SHP77 treated with DMSO at 0.1 percent for 48 hours (cell line): ENCODE measurements around the gene SCFD2.

ENCODE experiments used
- DNase-seq: peaks from one replicate; lab custom pipeline; 2025; lab: John Stamatoyannopoulos, UW

SCFD2 gene

DNA sequence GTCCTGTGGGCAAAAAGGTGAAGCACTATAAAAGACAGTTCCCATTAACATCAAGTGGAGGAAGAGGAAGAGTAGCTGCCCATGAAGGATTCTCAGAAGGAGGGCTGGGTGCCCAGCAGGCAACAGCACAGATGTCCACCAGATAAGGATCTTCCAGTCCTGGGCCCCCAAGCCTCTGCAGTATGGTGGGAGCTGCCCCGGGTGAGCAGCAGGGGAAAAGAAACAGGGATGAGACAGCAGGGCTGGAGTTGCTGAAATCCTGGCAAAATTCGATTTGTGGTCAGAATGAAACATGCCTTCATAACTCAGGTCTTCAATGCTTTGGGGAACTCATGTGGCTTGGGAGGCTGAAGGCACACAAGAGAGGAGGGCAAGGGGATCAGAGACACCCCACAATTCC, 409.2 kb downstream of the SCFD2 start:
- no peak for DNase-seq

- peak; percentile 38 for DNase-seq
Measured at GRCh38 chr4:52954560-52955170, 411.2 kb downstream of the SCFD2 start.

GRCh38 chr4:52952540-52952939, 413.3 kb downstream of the SCFD2 start:
- no peak for DNase-seq

DNA sequence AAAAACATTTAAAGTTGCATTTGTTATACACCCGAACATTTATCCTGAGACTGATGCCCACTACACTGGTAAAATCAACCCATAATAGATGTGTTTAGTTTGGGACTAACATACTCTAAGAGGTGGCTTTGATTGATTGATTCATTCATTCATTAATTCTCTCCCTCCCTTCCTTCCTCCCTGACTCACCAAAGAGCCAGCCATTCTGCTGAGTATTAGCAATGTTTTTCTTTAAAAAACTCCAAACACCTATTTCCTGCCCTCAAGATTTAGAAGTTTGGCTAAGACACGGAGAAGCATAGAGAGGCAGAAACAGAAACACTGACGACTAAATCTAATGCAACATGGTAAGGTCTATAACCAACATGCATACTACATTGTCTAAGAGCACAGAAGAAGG, 414.8 kb downstream of the SCFD2 start:
- no peak for DNase-seq

- DNase-seq = no peak
Measured at GRCh38 chr4:52950226-52950625, 415.6 kb downstream of the SCFD2 start.

DNA sequence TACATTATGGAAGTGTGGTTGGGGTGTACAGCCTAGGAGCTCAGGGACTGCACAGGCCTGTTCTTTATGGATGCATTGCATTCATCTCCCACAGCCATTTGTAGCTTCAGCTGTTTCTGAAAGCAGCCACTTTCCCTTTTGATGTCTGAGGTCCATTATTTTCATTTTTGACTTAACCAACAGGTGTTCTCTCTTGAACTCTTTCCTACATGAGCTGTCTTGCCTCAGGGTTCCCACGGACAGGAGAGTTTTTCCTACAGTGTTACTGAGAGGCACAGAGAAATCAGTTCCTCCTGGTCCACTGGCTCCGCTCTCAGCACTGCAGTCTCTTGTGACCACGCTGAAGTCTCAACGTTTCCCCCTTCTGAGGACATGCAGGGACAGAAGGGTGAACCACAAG, 416.5 kb downstream of the SCFD2 start:
- no peak for DNase-seq

- DNase-seq = no peak
Measured at GRCh38 chr4:52948057-52948423, 417.8 kb downstream of the SCFD2 start.

GRCh38 chr4:52947401-52948056, 418.3 kb downstream of the SCFD2 start:
- DNase-seq = no peak

GRCh38 chr4:52946855-52947254, 419.0 kb downstream of the SCFD2 start:
- no peak for DNase-seq

DNA sequence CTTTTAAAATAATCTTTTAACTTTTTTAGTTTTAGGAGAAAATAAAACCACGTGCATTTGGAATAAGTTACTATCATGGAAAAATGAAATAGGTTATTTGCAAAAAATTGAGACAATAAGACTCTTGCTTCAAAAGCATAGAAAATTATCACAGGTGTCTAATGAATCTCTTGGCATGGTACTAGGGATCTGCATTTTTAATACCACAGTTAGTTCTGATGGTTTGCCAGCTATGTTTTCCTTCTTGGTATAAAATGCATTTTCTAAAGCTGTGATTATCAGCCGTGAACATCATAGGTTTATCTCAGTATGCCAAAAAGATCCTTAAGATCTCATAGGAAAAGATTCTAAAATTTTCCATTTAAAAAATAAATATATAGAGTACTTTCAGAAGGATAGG, 419.9 kb downstream of the SCFD2 start:
- DNase-seq = no peak

DNA sequence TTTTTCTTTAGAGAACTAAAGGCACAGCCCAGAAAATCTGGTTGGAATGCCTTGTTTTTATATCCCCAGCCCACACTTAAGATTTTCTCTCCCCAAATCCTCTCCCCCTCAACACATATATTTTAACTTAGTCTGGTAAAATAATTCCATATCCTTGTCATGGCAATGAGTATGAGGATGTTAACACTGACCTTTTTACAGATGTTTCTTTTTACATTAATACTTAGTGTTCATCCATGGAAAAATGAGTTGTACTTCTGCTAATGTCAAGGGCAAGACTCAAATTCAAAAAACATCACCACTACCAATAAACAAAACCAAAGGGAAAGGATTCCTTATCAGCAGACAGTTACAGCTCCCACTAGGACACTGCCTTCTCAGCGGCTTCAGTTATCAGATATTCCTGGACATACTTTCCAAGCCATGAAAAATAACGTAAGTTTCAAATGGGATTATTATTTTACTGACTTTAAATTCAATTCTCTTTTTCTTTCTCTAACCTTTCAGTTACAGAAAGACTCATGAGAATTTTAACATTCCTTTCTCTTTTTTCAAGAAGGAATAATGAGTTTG, 420.4 kb downstream of the SCFD2 start:
- no peak for DNase-seq

DNA sequence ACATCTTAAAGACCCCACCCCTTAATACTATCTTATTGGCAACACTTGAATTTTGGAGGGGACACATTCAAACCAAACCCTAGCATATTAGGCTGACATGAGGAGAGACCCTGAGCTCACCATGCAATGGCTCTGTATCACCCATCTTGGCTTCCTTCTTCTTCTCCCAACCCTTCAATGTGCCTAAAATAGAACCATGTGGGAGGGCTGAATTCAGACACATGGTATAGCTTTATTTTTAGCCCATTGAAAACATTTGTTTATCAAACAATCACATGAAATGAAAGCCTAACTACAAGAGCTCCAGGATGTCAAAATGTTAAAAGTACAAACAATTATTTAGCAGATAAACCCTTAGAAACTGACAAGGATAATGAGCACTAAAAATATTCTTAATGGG, 422.2 kb downstream of the SCFD2 start:
- no peak for DNase-seq

GRCh38 chr4:52942936-52943335, 422.9 kb downstream of the SCFD2 start:
- no peak for DNase-seq

GRCh38 chr4:52941450-52941849, 424.4 kb downstream of the SCFD2 start:
- no peak for DNase-seq

DNA sequence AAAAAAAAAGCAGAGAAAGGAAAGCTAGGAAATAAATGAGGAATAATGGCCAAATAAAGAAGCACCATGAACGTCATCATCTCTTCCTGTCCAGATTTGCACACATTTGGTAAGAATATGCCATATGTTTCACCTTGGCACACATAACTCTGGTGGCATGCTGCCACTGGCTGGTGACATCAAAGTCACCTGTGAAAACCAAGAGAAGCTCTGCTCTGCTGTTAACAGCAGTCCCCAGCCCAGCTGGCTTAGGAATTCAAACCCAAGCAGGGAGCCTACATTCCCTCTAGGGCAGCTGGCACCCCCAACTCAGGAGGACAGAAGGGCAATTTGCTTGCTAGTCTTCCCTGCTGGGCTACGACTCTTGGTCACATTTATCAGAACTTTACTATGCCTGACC, 426.1 kb downstream of the SCFD2 start:
- no peak for DNase-seq

- DNase-seq = no peak
Measured at GRCh38 chr4:52939325-52939724, 426.5 kb downstream of the SCFD2 start.

DNA sequence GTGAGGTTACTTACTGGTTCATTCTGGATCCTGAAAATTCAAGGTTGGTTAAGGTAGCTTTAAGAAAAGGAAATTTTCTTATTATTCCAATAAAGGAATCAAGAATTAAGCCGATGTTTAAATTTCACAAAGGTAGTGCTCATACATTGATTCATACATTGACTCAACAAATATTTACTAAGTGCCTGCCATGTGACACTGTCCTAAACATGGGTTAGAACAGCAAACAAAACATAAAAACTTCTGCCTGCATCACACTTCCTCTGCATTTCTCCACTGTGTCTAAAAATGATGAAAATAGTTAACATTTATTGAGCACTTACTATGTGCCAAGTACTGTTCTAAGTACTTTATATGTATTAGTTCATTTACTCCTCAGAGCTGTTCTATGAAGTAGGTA, 428.0 kb downstream of the SCFD2 start:
- no peak for DNase-seq

DNA sequence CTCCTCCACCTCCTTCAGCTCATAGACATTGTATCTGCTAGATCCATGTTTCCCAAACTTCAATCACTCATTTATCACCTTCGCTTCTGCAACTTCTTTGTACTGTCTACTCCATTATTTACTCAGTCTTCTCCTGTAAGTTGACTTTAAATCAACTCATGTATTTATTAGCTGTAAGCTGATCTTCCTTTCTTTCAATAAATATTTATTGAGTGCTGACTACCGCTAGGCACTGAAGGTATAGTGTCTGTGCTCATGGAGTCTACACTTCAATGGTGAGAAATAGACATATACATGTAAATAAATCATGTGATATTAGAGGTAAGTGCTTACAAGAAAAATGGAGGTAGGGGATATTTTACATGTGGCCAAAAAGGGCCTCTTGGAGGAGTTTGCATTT, 429.1 kb downstream of the SCFD2 start:
- no peak for DNase-seq

GRCh38 chr4:52935317-52935716, 430.5 kb downstream of the SCFD2 start:
- DNase-seq = no peak

DNA sequence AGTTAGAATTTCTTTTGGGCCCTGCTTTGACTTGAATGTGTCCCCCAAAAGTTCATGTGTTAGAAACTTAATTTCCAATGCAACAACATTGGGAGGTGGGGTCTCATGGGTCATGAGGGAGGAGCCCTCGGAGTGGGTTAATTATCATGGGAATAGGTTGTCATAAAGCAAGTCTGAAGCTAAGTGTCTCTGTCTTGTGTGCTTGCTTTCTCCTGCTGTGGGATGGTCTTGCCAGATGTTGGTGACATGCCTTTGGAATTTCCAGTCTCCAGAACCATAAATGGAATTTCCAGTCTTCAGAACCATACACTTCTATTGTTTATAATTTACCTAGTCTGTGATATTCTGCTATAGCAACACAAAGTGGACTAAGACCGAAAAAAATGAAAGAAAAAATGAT, 432.1 kb downstream of the SCFD2 start:
- DNase-seq = no peak

- no peak for DNase-seq
Measured at GRCh38 chr4:52932591-52933470, 433.0 kb downstream of the SCFD2 start.

- DNase-seq = no peak
Measured at GRCh38 chr4:52931243-52931642, 434.6 kb downstream of the SCFD2 start.
